DMS53 treated with DMSO at 0.1 percent for 48 hours (cell line): Measurements from ENCODE around the gene RIT1.

Source experiments
- DNase-seq: peaks from one replicate; lab custom pipeline; 2025; ENCODE audit not compliant: unreplicated experiment; lab: John Stamatoyannopoulos, UW

RIT1 gene

GRCh38 chr1:155859234-155859829, 51.8 kb downstream of the RIT1 start, which contains the start of gene SYT11:
TSS of gene SYT11 (plus strand) at chr1:155859567. CDS start at chr1:155859762, 195 bp downstream.
- peak; percentile 98 for DNase-seq

- DNase-seq: no peak
Measured at GRCh38 chr1:155858800-155859233, 52.3 kb downstream of the RIT1 start.

- peak; percentile 94 for DNase-seq
Measured at GRCh38 chr1:155856975-155857930, 53.9 kb downstream of the RIT1 start, which contains the start of gene GON4L. TSS of gene GON4L (minus strand) at chr1:155857214. CDS start at chr1:155853780, 3,434 bp downstream.

GRCh38 chr1:155856257-155856974, 54.7 kb downstream of the RIT1 start:
- DNase-seq: no peak

GRCh38 chr1:155850345-155850744, 60.8 kb downstream of the RIT1 start:
- DNase-seq: no peak

- DNase-seq: no peak
Measured at GRCh38 chr1:155847823-155848529, 63.2 kb downstream of the RIT1 start.
